ENCODE data around the gene MRPS9.
A peak's percentile ranks its signal among the peaks of the same experiment; 100 is the strongest.

The MRPS9 gene

DNA sequence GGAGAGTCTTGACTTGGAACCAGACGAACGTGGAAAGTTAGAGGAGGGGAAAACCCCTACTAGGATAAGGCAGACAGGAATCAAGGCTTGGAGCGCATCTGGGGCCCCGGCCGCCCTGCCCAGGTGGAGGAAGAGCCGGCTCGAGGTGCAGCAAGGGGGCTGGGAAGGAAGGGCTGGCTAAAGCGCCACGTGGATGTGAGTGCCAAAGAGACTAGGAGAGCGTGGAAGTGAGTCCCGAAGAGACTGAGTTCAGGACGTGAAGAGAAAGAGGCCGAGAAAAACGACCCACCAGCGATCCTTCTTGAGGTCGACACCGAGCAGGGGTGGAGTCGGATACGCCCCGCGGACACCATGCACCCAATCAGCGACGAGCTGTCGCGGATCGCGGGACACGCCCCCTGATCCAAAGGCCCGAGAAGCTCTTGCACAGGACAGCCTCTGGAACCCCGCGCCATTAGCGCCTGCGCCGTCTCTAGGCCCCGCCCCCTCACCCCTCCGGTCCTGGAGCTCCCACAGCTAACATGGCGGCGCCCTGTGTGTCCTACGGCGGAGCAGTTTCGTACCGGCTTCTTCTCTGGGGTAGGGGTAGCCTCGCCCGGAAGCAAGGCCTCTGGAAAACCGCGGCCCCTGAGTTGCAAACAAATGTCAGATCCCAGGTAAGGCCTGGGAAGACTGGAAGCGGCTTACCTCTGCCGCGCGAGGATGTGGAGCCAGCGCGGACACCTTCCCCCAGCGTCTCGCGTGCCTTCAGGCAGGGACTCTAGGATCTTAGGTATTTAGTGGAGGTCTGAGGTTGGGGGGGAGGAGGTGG, at the start of gene MRPS9:
Gene MRPS9 (plus strand): TSS at position 498 of the 811 bp plus-strand sequence. CDS start 24 bp downstream, at position 522.
- DNase-seq: peak; percentile 60

DNA sequence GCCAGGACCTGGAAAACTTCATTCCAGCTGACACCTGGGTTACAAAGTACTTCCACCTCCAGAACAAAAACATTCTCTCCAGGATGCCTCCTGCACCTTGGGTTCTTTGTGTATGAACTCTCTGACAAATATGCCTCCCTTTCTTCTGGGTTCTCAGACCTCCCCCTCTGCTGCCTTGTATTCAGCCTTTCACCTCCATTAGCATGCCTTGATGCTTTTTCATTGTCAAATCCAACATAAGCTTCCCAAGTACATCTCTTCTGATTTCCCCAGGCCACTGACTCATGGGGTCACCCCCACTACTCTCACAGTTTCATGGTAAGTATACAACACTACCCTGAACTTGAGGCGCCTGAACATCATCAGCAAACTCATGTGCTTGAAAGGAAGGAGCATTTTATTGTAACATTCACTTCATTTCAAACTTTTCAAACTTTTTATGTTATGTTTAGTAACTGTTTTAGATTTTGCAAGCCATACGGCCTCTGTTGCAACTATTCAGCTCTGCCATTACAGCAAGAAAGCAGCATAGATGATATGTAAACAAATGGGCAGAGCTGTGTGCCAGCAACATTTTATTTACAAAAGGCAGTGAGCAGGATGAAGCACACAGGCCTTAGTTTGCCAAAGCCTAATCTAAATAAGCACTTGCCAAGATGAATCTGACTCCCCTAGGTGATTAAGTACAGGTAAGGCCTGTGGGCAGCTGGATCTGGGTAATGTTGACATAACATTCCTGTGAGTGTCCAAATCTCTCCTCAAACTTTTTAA, 32.5 kb upstream of the MRPS9 start:
- peak; percentile 44 for DNase-seq

DNA sequence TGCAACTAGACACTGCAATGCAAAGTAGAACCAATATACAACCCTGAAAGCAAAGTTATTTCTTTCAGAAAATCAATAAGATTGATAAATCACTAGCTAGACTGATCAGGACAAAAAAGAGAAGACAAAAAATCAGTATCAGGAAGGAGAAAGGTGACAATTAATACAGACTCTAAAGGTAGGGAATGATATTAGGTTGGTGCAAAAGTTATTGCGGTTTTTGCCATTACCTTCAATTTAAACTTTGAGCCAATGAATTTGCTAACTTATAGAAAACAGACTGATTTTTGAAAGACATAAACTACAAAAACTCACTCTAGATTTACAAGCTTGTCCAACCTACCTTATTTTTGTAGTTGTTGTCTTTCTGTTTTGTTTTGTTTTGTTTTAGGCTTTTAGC, 30.5 kb upstream of the MRPS9 start:
- DNase-seq: no peak

DNA sequence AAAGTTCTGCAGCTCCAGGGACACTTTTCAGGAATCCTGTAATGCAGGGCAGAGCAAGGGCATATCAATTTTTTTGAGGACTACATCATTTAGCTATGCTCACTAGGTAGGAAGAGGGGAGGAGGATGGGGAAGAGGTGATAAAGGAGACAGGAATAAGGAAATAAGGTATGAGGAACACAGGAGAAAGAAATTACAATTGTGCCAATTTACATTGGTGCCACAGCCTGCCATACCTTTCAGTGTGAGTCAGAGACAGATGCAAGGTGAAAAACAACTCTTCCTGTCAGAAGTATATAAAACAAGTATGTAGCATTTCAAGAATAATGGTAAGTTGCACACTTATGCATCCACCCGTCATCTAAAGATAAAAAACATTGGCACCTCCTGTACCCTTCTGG, 5.4 kb upstream of the MRPS9 start:
- DNase-seq: no peak

DNA sequence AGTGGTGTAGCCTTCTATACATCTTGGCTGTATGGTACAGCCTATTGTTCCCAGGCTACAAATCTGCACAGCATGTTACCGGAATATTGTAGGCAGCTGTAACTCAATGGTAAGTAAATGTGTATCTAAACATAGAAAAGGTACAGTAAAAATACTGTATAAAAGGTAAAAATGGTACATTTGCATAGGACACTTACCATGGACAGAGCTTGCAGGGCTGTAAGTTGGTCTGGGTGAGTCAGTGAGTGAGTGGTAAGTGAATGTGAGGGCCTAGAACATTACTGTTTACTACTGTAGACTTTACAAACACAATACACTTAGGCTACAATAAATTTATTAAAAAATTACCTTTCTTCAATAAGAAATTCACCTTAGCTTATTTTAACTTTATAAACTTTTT, 3.7 kb upstream of the MRPS9 start:
- no peak for DNase-seq

DNA sequence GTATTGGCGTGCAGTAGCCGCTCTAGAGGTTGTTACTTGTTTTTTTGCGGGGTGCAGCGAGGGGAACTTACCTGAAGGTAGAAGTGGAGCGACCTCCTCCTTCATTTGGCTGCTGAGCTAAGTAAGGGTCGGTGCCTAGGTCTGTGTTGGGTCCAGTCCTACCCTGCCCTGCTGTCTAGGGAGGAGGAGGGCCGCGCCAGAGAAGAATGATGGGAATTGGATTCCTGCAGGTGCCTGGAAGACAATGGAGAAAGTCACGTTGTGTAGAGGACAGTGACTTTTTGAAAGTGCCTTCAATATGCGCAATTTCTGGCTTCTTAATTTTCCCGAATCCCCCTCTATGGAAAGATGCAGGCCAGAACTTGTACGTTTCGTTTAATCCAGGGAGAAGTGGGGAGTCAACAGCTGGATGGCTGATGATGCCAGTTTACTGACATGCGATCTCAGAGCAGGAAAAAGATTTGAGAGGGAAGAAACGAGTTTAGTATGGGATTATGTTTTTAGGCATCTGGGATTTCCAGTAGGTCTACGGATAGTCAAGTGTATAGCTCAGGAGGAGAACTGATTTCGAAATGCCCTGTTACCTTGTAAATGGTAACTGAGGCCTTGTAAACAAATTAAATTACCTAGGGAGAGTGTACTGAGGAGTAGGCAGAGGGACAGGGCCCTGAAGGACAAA, 653 bp downstream of the MRPS9 start:
- peak; percentile 12 for DNase-seq

DNA sequence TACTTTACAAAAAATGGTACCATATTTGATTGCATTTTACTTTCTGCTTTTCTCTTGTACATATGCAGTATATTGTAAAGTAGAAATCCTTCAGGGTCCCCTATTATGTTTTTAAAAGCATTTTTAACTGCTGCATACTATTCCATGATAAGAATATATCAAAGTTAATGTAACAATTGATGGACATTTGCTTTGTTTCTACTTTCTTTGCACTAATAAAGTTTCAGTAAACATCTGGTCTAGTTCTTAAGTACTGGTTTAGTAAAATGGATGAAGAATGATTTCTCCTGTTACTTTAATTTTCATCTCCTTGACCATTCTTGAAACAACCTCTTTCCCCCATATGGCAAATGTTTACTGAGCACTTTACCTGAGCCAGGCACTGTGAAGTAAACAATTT, 1.7 kb downstream of the MRPS9 start:
- no peak for DNase-seq

DNA sequence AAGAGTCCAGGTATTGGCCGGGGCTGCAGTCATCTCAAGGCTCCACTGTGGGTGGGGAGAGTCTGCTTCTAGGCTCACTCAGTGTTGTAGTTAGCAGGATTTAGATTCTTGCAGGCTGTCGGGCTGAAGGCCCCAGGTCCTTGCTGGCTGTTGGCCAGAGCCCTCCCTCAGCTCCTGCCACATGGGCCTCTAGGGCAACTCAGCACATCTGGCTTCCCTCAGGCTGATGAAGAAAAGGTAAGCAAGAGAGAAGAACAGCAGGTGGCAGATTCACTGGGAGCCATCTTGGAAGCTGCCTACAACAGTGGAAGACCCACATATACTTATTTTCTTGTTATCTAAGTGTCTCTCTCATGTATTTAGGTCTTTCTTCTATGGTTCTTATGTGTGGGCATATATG, 4.3 kb downstream of the MRPS9 start:
- DNase-seq: no peak

DNA sequence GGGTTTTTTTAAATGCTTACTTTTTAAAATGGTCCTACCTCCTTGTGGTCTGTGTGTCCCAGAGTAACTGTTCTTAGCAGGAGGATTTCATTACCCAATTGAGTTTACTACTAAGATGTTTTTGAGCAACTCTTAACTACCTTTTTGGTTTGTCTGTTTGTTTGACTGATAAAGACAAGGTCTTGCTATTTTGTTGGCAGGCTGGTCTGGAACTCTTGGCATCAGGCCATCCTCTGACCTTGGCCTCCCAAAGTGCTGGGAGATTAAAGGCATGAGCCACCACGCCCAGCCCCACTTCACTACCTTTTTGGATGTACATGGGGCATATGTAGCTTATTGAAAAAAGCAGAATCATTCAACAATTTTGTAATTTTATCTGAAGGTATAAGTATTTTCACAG, 14.9 kb downstream of the MRPS9 start:
- DNase-seq: no peak

DNA sequence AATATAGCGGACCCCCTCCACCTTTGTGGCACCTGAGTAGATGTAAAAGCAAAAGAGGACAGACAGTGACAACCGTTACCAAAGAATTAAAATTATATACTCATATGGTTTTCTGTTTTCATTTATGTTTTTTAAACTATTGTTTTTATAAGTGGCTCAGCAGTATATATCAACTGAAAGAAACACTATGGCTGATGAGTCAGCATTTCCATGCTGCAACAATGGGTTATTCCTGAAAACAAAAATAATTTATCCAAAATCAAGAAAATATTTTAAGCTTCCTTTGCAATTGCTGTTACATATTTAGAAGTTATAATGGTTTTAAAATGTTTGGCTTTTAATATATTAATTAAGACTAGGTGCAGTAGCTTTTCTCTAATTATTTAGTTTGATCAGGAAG, 17.7 kb downstream of the MRPS9 start:
- DNase-seq: no peak

DNA sequence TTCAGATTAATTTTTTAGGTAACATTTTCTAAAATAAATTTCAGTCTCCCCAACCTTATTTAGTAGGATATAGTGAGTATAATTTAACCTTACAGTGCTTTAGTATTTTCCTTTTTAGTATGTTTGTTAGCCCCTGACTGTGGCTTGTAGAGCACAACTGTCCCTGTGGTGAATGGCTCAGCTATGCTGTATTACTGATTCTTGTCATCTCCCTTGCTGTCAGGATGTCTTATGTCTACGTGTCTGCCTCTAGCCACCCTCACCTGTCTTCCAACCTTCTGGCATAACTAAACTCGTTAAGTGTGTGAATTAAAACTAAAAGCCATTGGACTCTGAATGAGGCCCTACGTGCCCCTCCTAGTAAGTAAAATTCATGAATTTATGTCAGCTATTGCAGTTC, 18.4 kb downstream of the MRPS9 start:
- no peak for DNase-seq

DNA sequence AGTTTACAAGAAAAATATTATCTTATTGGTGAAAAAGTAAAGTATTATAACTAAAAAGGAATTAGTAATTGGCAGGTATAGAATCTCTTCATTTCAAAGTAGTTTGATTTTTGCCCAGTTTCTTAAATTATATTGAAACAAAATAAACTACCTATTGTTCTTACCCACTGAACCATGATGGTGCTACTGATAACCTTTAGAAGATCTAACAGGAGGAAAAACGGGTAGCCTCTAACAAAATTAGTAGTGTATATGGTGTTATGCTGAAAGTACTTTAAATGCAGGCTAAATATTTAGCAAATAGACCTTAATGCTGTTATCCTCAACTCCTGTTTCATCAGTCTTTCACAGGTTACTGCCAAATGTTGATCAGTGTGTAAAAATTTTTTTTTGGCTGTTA, 19.1 kb downstream of the MRPS9 start:
- DNase-seq: no peak

DNA sequence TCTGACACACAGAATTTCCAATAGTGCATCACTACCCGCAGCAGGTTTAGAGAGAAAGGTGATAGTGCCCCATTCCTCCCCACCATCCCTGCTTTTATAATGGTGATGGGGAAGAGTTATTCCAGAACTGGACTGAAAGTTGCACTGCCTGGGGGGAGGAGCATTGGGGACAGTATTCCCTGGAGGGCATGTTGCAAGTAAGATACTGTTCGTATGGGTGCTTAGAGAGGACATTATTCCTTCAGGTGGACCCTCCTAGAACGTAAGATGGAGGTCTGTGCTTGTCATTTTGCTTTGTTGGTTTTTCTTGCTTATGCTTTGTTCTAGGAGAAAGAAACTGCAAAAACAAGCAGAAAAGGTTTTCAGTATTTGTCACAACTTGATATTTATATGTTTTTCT, 23.7 kb downstream of the MRPS9 start:
- no peak for DNase-seq

DNA sequence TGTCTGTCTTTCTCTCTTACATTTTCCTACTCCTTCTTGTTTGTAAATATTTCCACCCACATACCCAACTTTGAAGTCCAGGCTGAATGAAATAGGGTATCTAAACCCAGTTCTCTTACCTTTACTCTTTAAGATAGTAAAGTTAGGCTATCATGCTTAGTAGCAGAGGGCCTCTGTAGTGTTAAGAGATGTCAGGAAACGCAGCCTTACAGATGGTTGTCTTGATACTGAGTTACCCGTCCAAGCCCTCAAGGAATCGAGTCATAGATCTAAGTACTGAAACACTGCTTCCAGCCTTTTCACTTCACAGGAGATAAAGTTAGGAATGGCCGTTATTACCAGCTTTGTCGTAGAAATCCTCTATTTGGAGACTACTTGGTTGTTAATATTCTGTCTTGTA, 24.3 kb downstream of the MRPS9 start:
- no peak for DNase-seq

DNA sequence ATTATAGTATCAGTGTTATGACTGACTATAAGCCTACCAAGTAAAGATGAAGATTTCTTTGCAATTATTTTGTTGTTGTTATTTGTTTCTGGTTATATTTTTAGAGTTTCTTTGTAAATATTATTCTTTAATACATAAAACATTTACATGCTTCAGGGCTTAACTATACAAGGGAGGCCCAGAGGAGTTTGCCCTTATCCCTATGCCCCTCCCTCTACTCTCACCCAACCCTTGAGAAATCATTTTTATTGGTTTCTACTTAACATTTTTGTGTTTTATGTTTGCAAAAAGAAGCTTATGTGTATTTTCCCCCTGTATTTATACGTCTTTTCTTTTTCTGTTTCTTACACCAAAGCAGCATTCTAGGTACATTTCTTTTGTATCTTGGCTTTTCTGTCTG, 30.5 kb downstream of the MRPS9 start:
- no peak for DNase-seq

DNA sequence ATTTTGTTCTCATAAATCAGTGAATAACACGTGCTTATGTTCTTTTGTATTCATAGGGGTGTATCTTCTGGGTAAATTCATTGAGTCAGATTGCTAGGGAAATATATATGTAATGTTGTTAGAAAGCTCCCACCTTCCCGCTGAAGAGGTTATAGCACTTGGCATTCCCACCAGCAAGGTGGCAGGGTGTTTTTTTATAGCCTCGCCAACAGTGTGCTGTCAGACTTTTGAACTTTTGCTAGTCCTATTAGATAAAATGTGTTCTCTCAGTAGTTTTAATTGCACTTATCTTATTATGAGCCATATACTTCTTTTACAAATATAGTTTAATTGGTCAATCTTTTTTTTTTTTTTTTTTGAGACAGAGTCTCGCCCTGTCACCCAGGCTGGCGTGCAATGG, 31.0 kb downstream of the MRPS9 start:
- DNase-seq: no peak

DNA sequence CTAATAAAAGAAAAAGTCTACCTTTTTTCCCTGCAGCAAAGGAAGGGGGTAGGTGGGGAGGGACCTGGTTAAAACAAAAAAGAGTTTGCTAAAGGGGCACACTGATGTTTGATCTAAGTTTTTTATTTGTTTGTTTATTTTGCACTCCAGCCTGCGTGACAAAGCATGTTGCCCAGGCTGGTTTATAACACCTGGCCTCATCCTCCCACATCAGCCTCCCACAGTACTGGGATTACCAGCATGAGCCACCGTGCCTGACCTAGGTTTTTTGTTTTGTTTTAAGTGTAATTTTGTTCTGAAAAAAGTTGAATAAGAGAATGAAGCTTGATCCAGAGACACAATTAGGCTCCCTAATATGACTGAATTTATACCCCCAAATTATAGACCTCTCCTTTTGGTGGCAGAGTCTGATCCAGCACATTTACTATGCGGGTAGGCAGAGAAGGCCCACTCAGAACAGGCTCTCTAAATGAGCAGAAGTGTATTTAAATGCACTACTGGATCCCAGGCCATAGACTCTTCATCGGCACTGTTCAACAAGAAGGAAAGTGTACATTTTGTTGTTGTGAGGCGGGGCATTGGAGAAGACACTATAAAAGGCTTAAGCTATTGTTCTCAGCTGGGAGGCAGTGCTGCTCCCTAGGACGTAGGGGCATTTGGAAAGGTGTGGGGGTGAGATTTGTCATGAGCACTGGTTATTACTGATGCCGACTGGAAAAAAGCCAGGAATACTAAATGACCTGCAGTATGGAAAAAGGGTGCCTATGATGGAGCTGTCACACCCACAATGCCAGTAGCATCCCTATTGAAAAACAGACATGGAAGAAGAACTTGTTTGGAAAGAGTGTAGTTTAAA, 32.4 kb downstream of the MRPS9 start:
- DNase-seq: no peak

DNA sequence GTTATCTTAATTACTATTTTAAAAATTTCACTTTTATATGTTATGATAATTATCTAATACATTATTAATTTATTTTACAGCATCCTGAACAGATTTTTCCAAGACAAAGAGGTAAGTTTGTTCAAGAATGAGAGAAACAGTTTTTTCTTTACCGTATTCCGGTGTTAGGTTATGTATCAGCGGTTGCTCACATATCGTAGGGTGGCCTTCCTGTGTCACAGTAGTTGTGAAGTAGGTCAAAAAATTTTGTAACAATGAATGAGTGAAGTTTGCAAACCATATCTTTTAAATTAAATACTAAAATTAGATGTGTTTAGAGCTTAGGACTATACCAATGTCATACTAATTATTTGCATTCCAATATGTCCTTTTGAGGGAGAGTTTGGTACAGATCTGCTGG, 33.5 kb downstream of the MRPS9 start:
- no peak for DNase-seq

DNA sequence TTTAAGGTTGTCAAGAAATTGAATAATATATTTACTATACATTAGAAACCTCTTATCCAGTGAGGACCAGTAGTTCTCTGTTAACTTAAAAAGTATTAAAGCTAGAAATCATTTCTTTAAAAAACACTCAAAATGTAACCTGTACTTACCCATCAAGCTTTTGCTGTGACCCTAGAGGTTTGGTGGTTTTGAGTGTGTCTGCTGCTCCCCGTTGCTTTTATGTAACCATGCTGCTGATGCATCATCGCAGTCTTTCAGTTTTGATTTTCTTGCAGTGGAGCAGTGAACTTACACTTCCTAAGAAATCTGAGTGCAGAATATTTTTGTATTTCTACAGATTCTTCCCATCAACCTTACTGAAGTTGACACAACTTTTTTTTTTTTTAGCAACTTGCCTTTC, 34.2 kb downstream of the MRPS9 start:
- DNase-seq: no peak

DNA sequence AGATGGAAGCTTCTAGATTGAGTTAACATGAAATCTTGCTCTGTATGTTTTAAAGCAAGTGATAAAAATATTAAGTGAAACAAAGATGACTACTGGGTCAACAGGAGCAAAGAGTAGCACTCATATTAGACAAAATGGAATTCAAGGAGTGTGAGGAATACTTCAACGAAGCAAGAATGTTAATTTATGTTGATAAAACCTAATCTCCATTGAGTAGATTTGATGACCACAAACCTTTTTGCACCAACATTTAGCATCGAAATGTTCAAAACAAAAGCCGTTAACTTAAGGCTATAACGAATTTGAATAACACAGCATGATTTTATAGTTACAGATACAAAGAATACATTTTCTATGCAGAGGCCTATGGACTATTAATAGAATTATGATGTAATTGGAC, 35.7 kb downstream of the MRPS9 start:
- no peak for DNase-seq

DNA sequence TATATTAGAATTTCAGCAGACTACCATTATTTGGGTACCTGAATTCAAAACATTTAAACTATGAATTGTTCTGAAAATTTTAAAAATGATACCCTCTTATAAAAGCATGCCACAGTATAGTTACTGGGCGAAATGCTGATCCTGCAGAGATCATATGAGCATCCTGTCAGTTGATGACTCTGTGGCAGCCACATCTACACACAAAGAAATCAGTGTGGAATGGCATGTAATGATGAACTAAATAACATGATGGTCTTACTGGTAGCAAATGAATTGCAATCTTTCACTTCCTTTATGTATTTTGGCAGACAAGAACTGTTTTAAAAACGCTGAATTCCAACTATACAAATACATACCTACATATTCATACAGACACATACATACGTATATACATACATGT, 38.3 kb downstream of the MRPS9 start:
- no peak for DNase-seq

DNA sequence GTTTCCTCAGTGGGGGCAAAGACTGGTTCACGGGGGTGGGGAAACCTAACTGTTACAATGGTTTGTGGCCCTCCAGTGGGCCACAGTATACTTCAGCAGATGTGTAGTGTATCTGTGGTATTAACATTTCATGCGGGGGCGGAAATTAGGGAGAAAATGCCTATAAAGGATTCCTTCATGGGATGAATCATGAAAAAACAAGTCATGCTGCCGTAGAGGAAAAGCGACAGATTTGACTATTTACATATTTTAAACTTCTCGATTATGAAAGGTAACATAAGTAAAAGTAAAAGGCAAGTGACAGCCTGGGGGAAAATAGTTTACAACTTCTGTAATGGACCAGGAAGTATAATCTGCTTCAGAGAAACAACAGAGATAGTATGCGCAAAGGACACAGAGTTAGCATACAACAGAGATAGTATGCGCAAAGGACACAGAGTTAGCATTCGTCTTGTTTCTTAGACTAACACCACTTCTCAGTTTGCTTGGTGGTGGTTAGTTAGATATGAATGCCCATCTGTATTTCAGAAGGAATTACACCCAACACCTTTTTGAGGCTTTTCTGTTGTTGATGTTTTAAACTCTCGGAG, 41.1 kb downstream of the MRPS9 start:
- DNase-seq: no peak

DNA sequence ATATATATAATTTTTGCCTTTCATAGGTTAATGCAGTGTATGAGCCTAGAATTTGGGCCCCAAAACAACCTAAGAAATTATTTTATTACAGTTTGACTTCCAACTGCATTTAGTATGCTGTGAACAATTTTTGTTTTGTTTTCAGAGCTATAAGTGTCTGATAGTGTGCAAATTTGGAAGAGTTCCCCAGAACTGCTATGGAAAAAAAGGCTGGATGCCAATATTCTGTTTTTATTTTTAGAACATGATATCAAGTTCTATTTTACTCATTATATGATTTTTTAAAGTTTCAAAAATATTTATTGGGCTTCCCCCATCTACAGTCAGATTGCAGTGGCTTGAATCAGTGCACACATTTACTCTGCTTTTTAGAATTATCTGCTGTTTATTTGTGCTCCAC, 42.6 kb downstream of the MRPS9 start:
- no peak for DNase-seq

All from NCI-H2029 treated with DMSO at 0.1 percent for 48 hours (cell line).